Limb (tissue), 2 donors: Measurements from ENCODE around the gene BEST3.
"Not testable (repeated sequence)": the region's sequence is repeated elsewhere in the genome, so short reads cannot be mapped to it uniquely, and the experiment has no call there.

Experiments used
- DNase-seq, 2 donors: peaks; one replicate each; pipeline ENCODE4 v3.0.0-alpha.2; 2016; ENCODE audit errors: extremely low spot score in 2 of 2

BEST3 gene

GRCh38 chr12:69688021-69688420 is 11.1 kb downstream of the BEST3 start:
- no peak for DNase-seq

DNA sequence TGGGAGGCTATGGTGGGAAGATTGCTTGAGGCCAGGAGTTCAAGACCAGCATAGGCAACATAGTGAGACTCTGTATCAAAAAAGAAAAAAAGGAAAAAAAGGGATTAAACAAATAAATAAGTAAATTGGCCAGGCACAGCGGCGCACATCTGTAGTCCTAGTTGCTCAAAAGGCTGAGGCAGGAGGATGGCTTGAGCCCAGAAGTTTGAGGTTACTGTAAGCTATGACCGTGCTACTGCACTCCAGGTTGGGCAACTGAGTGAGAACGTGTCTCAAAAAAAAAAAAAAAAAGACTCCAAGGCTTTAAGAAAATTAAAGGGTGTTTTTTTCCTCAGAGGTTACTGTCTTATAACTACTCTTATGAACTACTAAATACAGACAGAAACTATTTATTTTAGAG is 11.7 kb downstream of the BEST3 start:
- DNase-seq = no peak

DNA sequence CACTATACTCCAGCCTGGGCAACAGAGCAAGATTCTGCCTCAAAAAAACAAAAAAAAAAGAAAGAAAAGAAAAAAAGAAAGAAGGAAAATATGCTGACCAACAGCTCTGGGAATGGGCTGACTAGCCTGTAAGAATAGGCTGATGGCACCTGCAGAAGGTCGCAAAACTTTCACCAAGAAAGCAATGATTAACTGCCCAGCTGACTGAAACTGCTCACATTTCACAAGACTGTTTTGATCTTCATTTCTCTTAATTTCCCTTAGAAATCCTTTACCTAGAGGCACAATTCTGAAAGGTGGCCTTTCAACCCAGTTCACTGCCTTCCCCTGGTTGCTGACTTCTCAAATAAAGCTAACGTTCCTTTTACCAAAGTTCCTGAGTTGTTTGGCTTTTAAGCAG is 12.4 kb downstream of the BEST3 start:
- DNase-seq = no peak

- DNase-seq = no peak
Observed at GRCh38 chr12:69685810-69686209, 13.3 kb downstream of the BEST3 start.

DNA sequence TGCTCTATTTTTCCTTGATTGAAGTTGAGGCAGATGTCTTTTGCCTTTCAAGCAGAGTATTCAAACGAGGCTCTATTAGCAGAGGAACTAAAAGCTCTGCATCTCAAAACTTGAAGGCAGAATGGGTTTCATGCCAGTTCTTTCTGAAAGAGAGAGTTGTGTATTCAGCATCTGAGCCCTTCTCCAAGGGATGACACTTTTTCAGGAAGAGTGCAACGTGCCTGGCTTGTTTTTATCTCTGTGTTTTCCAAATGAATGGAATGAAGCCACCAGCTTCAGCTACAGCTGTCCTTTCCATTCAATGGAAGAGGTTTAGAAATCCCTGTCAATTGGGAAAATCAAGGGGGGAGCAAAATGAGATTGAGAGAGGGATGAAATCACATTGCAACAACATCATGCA is 14.6 kb downstream of the BEST3 start:
- DNase-seq = no peak

DNA sequence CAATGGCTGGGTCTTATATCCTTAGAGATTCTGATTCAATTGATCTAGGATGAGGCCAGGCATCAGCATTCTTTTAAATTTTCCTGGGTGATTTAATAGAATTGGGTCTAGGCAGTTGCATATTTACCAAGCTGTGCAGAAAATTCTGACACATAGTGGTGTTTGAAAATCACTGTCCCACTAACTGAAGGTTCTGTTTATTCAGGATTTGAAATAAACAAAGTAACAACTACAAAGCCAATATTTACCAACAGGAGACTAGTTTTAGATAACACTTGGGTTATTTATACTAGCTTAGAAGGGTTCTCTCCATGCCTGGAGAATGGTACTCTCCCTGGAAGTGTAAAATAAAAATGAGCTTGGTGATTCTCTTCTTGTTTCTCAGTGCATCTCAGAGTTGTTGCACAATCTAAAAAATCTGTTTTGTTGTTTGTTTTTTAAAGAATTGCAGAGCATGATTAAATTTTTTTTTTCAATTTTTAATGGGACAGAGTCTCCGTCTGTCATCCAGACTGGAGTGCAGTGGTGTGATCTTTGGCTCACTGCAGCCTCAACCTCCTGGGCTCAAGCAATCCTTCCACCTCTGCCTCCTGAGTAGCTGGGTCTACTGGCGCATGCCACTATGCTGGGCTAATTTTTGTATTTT is 16.9 kb downstream of the BEST3 start:
- no peak for DNase-seq

DNA sequence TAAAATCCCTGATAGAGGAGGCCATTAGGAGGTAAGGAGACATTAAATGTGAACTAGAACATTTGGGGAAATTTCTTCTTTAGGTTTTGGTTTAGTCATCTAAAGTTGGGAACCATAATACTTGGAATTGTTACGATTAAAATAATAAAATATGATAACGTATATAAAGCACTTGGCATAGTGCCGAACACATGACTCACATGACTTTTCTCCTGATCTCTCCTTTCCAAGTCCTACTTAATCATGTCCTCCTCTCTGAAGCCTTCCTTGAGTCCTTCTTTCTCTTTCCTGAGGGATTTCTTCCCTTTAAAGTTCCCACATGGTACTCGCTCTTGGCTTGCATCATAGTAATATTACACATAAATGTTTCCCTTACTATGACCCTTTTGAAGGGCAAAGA is 20.0 kb downstream of the BEST3 start:
- DNase-seq = no peak

- DNase-seq = no peak
Observed at GRCh38 chr12:69676257-69677012, 22.7 kb downstream of the BEST3 start.

GRCh38 chr12:69672195-69672594 is 26.9 kb downstream of the BEST3 start:
- no peak for DNase-seq

DNA sequence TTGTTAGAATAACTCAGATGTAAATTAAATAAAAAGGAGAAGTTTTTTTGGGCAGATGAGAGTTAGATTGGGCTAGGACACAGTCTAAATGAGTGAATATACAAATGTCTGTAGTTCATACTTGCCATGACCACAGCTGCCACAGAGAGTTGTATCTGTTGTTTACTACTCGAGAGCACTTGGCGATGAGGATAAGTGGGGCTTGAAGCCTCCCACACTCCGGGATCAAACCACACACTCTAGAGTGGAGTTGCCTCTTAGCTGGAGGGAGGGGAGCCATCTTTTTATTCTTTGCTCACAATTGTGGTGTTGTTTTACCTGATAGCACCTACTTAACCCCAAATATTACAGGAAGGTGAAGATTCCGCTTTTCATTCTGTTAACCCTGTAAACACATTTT is 27.5 kb downstream of the BEST3 start:
- no peak for DNase-seq

- no peak for DNase-seq
Observed at GRCh38 chr12:69666798-69667197, 32.3 kb downstream of the BEST3 start.

- not testable (repeated sequence) for DNase-seq
Observed at GRCh38 chr12:69664930-69665377, 34.1 kb downstream of the BEST3 start.

DNA sequence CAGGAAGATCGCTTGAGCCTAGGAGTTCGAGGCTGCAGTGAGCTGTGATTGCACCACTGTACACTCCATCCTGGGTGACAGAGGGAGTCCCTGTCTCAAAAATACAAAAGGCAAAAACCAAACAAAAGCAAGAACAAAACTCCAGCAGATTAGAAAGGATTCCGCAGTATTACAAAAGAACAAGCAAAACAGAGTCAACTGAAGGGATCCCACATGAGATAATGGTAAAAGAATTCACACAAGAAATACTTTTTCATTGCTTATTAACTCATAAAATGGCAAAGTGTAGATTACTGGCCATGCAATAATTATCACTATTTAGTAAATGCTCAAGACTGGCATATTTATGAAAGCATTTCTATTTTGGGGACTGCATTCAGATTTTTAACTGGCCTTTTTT is 35.4 kb downstream of the BEST3 start:
- DNase-seq = no peak

DNA sequence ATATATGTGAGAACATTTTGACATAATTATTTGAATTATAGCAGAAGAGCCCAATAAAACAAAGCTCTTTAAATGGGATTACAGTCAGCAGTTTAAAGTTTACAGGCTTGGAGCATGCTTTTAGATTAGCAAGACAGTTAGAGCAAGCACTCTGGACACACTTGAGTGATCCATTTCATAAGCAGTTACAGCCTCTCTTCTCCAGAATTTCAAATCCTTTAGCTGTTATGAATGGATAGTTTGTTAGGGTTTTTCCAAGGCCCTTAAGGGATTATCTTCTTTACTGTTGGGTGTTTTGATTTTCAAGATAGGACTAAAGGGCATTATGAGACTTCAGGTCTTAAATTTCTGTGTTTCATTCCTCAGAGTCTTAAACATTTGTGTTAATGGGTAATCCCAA is 36.3 kb downstream of the BEST3 start:
- no peak for DNase-seq

DNA sequence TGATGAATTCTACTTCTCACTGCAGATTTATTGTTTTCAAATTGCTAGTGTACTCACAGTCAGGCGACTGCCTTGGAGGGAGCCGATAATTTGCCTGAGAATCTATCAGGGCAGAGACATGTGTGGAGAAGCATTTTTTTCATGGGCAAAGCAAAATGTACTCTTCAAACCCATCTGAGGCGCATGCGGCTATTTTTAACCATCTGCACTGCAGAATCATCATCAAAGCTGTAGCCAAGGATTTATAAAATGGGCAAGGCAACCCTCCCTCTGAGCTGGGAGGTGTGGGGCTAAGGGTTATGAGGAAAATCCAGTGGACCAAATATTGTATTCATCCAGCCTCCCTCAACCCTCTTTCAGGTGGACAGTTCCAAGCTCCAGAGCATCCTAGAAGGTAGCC is 37.7 kb downstream of the BEST3 start:
- DNase-seq = no peak

DNA sequence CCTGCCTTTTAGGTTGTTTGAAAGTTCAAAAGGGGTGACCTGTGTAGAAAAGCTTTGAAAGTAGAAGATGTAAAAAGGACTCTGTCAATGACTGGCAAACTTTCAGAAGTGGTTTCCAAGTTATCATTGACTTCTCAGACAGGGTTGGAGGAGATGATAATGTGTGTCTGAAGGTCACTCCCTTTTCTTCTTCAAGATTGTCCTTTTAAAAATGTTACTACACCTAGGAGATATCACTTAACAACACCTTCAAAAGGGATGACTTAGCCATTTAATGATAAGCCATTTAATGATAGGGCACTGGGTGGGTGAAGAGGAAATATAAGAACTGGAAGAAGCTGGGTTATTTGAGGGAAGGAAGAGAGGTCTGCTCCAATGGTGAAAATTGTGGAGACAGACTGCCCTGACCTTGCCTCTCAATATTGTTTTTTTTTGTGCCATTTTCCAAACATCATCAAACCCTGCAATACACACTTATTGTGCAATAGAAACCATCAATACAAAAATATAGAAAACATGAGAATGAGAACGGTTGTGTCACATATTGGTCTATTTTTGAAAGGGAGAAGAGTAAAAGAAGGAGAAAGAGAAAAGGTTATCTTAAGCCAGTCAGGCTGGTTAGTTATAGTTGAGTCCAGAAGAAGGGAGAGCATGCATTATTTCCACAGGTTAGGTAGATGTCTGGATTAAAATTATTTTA is 38.8 kb downstream of the BEST3 start:
- DNase-seq = no peak

DNA sequence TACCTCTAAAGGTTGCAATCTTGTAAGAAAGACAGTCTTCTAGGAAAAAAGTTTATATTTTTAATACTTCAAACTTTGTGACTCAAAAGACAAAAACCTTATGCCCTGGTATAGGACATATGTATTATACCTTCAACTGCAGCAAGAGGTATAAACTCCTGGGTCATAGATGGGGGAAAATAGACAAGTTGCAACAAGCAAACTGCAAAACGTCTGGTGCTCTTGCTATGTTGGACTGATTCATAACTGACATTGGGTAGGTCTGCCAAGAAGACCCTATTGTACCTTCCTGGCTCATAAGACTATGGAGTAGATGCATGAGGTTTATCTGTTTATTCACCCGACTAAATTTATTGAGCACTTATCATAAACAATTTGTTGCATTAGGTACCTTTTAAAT is 40.9 kb downstream of the BEST3 start:
- DNase-seq = no peak

GRCh38 chr12:69657376-69658137 is 41.5 kb downstream of the BEST3 start:
- no peak for DNase-seq

GRCh38 chr12:69655616-69656340 is 43.3 kb downstream of the BEST3 start:
- peak in 1 of 2 donors; percentile 15 for DNase-seq

DNA sequence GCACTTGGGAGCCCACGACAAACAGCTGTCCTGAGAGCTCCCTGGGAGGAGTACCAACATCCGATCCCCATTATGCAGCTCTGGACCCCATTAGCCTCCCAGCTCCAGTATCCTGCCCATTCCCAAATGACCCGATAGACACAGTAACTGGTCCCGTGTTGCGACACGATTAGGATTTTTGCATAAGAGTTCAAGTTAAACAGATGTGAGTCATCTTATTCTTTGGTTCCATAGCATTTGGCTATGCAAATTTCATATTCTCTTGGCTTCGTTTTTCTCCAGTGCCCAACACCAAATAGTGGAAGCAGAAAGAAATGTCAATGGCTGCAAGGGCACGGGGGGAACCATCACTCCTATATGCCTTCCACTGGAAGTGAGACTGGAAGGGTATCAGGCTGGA is 45.4 kb downstream of the BEST3 start:
- DNase-seq = no peak

DNA sequence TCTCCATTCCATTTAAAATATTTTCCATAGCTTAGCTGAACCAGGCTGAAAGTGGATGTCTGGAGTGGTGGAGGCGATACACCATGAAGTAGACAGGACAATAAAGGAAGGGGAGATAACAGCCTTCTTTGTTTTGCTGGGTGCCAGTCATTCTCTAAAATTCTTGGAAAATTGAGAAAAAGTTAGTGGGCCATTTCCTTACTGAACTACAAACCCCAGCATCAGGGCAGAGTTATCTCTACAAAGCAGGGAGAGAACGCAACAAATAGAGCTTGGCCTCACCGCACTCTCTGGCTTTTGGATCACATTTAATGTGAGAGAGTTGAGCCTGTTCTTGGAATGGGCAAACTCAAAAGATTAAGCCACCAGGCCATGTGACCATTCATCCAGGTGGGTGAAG is 47.2 kb downstream of the BEST3 start:
- DNase-seq = no peak
